ENCODE data around the gene PUS1. TPM values are rescaled to one million over a fixed set of nuclear protein-coding genes. Genes with fewer than 3 reads are reported as not detected.

PUS1 gene
- total and polyA plus RNA-seq, 9 of the 15 experiments (the other 6 are each of a cell fraction or from before 2014, with no cell fraction given), result 1.9 to 90.8 (median 30.0) TPM

DNA sequence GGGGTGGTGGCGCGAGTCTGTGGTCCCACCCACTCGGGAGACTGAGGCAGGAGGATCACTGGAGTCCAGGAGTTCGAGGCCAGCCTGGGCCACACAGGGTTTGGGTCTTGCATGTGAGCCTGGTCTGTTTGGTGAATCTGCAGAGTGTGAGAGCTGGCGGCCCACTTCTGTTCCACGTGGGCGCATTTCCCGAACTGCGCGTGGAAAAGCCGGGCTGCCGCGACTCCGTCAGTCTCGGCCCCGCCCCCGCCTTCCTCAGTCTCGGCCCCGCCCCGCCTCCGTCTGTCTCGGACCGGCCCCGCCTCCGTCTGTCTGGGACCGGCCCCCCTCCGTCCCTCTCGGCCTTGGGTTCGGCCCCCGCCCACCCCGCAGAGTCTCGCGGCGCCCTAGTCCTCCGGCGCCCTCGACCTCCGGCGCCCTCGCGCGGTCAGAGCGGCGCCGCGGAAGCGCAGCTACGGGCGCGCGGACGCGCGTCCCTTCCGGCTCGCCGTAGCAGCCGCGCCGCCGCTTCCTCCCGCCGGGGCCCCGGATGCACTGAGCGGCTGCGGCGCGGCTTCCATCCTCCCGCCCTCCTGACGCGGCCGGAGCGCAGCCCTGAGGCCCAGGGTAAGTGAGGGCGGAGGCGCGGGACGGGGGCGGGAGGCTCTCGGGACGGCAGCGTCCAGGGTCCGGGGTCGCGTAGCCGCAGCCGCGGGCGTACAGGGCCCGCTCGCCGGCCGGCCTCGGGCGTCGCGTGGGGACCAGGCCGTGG is 20.5 kb downstream of the PUS1 start, which contains the start of gene EP400 (continued):
- TF ChIP-seq SFPQ (IDR thresholded peaks at IDR 0.05; ENCODE audit: low read depth, low read length) (no peak), TBP (optimal IDR thresholded peaks at IDR 0.05; ENCODE audit: low read depth, low read length) (peak; percentile 33), GTF2B (IDR thresholded peaks at IDR 0.05; ENCODE audit: extremely low read depth, insufficient read length) (no peak), FOXP1 (CRISPR knock-in tag; IDR thresholded peaks at IDR 0.05) (no peak; the same call in 1 of the 2 replicates), SPI1 (IDR thresholded peaks at IDR 0.05; ENCODE audit: borderline replicate concordance, low read depth, low read length) (0 out of 2 replicates have a peak, but pooled peaks have one; percentile 40), SETDB1 (IDR thresholded peaks at IDR 0.05; ENCODE audit: low read length) (no peak), ZNF212 (CRISPR knock-in tag; IDR thresholded peaks at IDR 0.05) (no peak), MBD1 (CRISPR knock-in tag; IDR thresholded peaks at IDR 0.05) (no peak), RBM15 (IDR thresholded peaks at IDR 0.05; ENCODE audit: insufficient read depth, low read length) (no peak), CREM (IDR thresholded peaks at IDR 0.05; ENCODE audit: low read depth) (peak; percentile 92), SUPT5H (IDR thresholded peaks at IDR 0.05) (no peak), TFAP4 (CRISPR knock-in tag; IDR thresholded peaks at IDR 0.05; ENCODE audit: borderline replicate concordance) (peak; percentile 45; the same call in 1 of the 2 replicates), U2AF1 (optimal IDR thresholded peaks at IDR 0.05; ENCODE audit: low read depth, low read length) (no peak), ETV1 (tag; conservative IDR thresholded peaks at IDR 0.05; ENCODE audit: low read depth) (no peak), HLTF (IDR thresholded peaks at IDR 0.05) (no peak), TOE1 (IDR thresholded peaks at IDR 0.05; ENCODE audit: borderline replicate concordance) (no peak), TOE1 (CRISPR knock-in tag; IDR thresholded peaks at IDR 0.05; ENCODE audit: borderline replicate concordance, low read depth) (no peak), ZNF778 (CRISPR knock-in tag; IDR thresholded peaks at IDR 0.05) (no peak), SMAD2 (IDR thresholded peaks at IDR 0.05; ENCODE audit: low read depth, low read length) (no peak), MBD2 (IDR thresholded peaks at IDR 0.05; ENCODE audit: borderline replicate concordance, low read depth) (peak; percentile 15; the same call in 1 of the 2 replicates), HNRNPK (IDR thresholded peaks at IDR 0.05; ENCODE audit: low read depth, low read length, poor library complexity, severe bottlenecking) (no peak)
- TF ChIP-seq, protein P1, sequence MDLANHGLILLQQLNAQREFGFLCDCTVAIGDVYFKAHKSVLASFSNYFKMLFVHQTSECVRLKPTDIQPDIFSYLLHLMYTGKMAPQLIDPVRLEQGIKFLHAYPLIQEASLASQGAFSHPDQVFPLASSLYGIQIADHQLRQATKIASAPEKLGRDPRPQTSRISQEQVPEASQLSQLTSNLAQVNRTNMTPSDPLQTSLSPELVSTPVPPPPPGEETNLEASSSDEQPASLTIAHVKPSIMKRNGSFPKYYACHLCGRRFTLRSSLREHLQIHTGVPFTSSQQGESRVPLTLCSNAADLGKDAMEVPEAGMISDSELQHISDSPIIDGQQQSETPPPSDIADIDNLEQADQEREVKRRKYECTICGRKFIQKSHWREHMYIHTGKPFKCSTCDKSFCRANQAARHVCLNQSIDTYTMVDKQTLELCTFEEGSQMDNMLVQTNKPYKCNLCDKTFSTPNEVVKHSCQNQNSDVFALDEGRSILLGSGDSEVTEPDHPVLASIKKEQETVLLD (IDR thresholded peaks at IDR 0.05), result peak; percentile 67; the same call in 1 of the 2 replicates
